ENCODE data around the gene UXS1.

The UXS1 gene

GRCh38 chr2:106054880-106055655 is 139.0 kb downstream of the UXS1 start:
- no peak for DNase-seq (ENCODE audit: low read depth in 1 of 2, low spot score in 1 of 2)

- DNase-seq (ENCODE audit: low read depth in 1 of 2, low spot score in 1 of 2): no peak
These were observed 139.8 kb downstream of the UXS1 start for GRCh38 chr2:106054321-106054720.

DNA sequence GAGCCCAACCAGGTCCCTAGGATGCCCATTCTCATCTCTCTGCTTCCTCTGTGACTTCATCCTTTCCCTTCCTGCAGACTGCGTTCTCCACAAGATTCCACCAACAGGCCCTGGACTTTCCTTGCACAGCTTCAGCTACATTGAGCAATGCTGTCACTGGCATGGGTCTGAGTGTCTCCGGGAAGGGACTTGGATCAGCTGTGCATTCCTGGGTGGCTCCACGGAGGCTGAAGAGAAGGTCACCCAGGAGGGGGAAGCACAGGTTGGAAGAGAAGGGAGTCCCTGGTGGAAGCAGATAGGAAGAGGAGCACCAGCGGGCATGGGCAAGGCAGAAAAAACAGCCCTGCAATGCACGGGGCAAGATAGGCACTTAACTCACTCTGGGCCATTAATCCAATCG is 140.5 kb downstream of the UXS1 start:
- DNase-seq (ENCODE audit: low read depth in 1 of 2, low spot score in 1 of 2): no peak

GRCh38 chr2:106053116-106053515 is 141.0 kb downstream of the UXS1 start:
- no peak for DNase-seq (ENCODE audit: low read depth in 1 of 2, low spot score in 1 of 2)

DNA sequence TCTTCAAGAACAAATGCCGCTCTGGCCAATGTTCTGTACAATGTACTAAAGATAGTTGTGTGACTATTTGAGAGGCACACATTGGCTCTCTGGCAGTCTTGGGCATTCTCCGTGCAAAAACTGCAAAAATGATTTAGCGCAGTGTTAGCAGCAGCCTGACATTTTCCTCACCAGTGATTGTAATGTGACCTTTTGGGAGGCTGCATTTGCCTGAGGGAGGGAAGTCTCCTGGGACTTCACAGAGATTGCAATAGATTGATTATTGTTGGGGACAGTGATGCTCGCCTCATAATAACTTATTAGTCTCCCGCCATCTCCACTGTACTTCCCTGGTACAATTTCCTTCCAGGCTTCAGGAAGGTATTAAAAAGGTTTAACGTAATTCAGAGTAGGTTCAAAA is 149.2 kb downstream of the UXS1 start:
- no peak for DNase-seq (ENCODE audit: low read depth in 1 of 2, low spot score in 1 of 2)

GRCh38 chr2:106044021-106044420 is 150.1 kb downstream of the UXS1 start:
- DNase-seq (ENCODE audit: low read depth in 1 of 2, low spot score in 1 of 2): no peak

All from activated CD4-positive, alpha-beta T cell treated with anti-CD3 and anti-CD28 coated beads, Interleukin-2, amount 50 U/mL, for 24 hours (primary cell).